ENCODE measurements around the gene LARP1.
A peak's percentile ranks its signal among the peaks of the same experiment; 100 is the strongest.
"Not testable (repeated sequence)": the region's sequence is repeated elsewhere in the genome, so short reads cannot be mapped to it uniquely, and the experiment has no call there.

Gene LARP1

DNA sequence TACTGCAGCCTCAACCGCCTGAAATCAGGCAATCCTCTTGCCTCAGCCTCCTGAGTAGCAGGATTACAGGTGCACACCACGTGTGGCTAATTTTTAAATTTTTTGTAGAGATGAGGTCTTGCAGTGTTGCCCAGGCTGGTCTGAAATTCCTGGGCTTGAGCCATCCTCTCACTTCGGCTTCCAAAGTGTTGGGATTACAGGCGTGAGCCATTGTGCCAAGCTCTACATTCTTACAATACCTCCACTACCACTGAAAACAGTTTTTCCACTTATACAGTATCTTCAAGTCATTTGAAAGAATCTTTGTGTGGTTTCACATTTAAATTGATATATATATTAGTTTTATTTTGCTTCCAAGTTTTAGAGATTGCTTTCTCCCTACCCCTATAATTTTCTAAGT is 42.6 kb downstream of the LARP1 start:
- no peak for DNase-seq

DNA sequence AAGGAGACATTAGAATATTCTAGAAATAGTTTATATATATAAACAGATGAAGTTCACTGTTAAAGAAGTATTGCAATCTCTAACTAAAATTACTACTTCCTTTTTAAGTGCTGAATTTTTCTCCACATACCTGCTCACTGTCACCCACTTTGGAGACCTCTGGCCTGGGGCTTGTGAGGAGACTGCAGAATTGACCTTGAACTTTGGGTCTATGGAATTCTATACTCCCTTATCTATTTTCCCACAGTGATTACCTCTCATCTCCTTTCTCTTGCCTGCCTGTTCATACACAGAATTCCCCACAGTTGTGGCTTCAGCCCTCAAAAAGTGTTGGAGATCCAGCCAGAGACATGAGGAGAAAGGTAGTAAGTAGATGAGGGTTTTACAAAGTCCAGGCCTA is 45.4 kb downstream of the LARP1 start:
- no peak for DNase-seq

DNA sequence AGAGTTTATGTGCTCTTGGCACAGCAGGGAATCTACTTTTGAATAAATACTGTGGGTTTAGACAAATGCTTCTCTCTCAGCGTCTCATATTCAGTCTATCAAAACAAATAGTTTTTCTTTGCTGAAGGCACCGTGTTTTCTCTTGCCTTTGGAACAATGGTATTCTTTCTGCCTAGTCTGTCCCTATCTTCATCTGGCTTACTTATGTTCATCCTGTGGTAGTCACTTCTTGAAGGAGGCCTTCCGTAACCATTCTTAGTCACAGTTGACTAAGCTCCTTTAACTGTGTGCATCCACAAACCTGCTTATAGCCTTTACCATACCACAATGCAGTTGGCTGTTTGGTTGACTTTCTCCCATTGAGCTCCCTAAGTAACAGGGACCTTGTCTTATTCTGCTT is 45.9 kb downstream of the LARP1 start:
- DNase-seq, result no peak

DNA sequence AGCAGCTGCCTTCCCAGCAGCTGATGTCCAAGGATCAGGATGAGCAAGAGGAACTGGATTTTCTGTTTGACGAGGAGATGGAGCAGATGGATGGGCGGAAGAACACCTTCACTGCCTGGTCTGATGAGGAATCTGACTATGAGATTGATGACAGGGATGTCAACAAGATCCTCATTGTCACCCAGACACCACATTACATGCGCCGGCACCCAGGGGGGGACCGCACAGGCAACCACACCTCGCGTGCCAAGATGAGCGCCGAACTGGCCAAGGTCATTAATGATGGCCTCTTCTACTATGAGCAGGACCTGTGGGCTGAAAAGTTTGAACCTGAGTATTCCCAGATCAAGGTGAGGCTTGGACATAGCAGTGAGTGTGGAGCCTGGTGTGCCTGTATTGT is 46.9 kb downstream of the LARP1 start:
- no peak for DNase-seq

DNA sequence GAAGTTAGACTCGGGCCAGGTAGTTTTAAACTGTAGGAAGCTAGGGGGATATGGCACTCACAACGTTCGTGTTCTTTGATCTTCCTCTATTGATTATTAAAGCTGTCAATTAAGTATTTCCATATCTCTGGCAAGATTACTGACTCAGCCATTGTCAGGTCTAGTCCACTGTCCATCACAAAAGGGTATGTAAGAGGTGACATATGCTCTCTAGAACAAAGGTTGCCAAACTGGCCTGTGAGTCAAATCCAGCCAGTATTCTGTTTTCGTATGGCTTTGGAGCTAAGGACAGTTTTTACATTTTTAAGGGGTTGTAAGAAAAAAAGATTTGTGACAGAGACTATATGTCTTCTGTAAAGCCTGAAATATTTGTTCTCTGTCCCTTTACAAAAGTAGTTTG is 51.0 kb downstream of the LARP1 start:
- DNase-seq, result no peak

DNA sequence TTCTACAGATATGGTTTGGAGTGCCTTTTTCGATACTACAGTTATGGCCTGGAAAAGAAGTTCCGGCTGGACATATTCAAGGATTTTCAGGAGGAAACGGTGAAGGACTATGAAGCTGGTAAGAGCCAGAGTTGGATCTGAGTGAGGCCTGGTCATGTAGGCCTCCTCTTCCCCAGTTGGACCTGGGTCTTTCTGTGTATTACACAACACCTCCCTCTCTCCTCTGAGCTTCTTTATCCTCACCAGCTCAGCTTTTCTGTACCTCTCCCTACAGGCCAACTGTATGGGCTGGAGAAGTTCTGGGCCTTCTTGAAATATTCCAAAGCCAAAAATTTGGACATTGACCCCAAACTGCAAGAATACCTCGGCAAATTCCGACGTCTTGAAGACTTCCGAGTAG is 56.1 kb downstream of the LARP1 start:
- DNase-seq, result no peak

DNA sequence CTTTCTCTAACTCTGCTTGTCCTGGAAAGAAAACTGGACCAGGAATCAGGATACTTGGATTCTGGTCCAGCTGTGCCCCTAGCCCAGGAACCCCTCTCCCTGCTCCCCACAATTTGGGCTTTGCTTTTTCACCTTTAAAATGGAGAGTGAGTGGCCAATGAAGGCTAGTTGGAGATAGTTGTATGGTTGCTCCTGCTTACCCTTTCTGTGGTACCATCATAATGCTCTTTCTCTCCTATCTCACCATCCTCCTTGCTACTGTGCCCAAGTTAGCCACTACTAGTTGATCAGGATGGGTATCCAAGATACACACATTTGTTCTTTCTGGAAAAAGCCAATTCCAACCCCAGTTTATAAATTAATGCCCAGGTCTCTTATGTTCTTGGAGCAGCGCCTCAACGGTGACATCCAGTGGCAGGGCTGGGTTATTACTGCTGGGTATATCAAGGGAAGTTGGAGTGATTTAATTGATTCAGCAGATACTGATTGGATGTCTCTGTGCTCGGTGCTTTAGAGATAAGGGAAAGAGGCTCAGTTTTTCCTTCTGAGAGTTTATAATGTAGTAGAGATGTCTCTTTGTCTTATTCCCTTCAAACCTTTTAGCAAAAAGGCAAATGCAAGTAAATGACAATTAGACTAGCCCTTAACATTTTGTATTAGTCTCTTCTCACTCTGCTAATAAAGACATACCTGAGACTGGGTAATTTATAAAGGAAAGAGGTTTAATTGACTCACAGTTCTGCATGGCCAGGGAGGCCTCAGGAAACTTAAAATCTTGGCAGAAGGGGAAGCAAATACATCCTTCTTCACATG is 56.7 kb downstream of the LARP1 start:
- peak in 1 of 2 experiments; percentile 71 for DNase-seq

DNA sequence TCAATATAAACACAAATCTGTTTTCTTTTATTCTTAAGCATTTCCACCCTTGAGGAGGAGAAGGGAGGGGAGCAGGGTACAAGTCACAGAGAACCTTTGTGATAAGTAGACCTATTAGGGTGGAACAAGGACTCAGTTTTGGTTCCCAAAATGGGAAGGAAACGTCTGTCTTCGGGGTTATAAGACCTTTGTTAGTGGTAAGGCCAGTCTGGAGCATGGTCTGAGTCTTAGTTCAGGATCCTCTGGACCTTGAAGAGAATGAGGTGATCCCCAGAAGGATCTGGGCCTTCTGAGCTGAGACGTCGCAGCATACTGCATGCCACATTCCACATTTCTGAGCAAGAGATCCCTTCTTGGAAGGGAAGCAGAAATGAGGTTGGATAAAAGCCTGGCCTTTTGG is 58.0 kb downstream of the LARP1 start:
- DNase-seq, result no peak

DNA sequence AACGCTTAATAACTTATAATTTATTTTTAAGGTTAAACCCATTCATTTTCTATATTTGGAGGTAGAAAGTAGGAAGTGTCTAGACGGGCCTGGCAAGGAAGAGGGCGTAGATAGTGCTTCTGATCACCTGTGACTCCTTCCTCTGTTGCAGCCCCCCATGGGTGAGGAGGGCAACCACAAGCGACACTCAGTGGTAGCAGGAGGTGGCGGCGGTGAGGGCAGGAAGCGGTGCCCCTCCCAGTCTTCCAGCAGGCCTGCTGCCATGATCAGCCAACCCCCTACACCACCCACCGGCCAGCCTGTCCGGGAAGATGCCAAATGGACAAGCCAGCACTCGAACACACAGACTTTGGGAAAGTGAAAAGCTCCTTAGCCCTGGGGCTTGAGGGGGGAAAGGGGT is 58.6 kb downstream of the LARP1 start:
- DNase-seq, result no peak

DNA sequence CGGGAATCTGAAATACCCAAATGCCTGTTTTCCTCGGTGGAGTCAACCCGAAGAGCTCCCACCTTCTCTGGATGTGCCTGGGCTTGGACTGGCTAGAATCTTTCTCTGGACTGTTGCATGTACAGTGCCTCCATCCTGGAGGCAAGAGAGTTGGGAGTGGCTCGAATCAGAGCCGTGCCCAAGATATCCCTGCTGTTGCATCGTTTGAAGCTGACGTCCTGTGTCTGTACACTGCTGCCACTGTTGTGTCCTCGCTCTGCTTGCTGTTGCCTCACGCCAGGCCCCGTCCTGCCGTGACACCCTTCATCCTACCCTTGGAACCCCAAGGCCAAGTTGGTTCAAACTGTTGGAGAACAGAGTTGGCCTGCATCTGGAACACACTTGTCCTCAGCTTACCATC is 59.8 kb downstream of the LARP1 start:
- no peak for DNase-seq

DNA sequence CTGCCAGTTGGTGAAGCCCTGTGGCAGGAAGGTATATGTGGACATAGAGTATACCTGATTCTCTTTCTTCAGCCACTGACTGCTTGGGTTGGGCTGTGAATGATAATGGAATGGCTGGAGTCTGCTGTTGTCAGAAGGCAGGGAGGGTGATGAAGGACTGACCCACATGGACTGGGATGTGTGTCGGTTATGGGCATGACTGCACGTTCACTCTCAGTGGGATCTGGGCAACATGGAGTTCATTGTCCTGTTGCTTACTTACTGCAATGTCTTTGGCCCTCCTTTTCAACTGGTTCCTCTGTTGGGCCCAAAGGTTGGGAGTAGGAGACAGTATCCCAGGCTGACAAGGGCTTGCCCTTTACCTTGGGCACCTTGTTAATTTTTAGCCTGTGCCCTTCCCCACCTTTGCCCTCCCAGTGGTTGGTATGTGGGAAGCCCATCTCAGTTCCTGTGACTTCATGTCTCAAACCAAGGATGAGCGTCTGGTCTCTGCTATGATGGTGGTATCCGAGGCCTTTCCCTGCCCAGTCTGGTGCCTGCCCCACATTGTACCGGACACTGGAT is 60.6 kb downstream of the LARP1 start:
- DNase-seq, result no peak

DNA sequence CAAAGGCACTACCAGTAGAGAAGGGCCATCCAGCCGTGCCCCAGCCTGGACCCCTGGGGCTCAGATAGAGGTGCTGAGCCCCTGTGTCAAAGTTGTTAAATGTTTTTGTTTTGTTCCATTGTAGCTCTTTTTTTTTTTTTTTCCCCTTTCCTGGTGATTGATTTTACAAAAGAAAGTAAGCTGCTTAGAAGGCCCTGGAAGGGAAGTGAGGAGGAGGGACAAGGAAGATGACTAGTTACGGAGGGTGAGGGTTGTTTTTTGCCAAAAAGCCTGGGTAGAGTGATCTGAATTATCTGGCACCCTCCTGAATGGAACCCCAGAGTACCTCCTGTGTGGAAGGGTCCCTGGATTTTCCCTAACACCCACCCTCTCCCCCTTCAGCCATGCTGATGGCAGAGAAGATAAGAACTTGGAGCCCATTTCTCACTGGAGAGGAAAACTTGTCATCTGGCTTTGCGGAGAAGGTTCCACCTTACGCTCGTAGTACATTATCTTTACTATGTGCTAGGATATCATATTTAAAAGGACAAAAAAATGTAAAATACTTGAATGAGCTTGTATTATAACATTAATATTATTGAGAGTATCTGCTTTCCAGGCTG is 61.8 kb downstream of the LARP1 start:
- DNase-seq, result no peak

DNA sequence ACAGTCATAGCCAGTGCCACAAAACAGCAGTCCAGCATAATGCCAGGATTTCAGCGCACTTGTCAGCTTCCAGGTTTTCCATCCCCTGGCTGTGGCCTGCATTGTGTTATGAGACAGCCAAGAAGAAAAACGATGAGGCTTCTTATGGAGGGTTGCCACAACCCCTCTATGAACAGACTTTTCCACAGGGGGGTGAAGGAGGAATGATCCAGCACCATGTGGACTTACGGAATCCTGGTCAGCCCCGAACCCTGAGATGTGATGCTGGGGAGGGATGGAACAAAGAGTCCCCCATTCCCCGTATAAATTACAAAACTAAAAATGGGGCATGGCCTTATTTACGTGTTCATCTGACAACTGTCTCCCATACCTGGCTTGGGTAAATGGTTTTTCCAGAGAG is 62.6 kb downstream of the LARP1 start:
- no peak for DNase-seq

DNA sequence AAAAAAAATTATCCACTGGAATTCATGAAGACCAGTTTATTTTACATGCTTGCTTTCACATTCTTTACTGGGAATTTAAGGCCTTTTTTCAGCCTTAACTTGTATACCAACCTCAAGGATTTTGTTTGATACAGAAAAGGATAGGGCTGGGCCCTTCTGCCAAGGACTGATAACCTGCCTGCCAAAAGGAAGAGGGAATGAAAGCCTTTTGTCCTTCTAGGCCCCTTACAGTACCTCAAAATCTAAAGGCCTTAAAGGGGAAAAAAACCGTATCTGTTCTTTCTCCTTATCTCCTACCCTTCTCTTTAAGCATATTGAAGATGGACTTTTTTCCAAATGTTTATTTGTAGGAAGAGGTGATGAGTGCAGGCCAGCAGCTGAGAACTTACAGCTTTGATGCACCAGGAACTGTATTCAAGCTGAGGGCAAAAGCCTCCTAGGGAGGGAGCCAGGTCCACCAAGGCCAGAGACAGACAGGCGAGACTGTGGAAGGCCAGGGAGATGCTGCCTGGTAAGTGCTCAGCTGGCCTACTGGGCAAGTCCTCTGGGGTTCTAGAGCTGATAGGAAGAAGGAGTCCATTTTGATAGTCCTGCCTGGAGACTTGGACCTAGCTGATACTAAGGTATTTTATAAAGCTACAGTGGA is 63.4 kb downstream of the LARP1 start:
- no peak for DNase-seq

DNA sequence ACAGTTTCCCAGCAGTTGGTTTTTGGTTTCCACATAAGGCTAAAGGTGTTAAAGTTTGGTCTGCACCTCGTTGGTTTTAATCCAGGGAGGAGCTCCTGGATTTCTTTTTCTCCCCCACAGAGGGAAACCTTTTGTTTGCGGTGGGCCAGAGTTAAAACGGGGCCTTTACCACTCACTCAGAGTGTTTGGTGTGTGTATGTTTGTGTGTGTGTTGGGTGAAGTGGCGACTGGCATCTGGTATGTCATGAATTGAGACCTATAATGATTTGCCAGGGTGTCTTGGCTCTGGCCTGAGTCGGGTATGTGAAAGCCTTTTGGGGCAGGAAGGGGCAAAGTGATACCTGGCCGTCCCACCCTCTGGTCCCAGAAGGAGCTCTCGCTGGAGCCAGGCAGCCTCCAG is 64.4 kb downstream of the LARP1 start:
- no peak for DNase-seq

DNA sequence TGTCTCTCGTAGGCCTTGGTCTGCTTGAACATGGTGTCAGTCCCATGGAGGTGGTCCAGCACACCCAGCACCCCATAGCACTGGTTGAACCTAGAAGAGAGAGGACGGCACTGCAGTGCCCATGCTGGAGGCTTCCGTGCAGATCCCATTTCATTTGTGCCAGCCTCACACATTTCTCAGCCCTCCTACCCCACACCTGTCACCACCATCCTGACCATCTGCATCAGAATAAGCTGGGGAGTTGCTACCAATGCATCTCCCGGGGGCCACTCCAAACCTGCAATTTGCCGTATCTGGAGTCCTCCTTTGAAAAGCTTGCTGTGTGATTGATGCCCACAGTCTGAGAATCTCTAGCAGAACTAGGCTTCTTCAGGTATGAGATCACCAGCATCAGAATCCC is 65.2 kb downstream of the LARP1 start:
- no peak for DNase-seq

DNA sequence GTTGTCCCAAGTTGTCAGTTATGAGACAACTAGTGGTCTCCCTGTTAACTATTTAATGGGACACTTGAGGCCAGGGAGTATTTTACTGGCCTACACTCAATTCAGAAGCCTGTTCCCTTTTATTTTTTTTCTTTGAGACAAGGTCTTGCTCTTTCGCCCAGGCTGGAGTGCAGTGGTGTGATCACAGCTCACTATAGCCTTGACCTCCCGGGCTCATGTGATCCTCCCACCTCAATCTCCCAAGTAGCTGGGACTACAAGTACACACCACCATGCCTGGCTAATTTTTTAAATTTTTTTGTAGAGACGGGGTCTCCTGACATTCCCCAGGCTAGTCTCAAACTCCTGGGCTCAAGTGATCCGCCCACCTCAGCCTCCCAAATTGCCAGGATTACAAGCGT is 67.7 kb downstream of the LARP1 start:
- not testable (repeated sequence) for DNase-seq

DNA sequence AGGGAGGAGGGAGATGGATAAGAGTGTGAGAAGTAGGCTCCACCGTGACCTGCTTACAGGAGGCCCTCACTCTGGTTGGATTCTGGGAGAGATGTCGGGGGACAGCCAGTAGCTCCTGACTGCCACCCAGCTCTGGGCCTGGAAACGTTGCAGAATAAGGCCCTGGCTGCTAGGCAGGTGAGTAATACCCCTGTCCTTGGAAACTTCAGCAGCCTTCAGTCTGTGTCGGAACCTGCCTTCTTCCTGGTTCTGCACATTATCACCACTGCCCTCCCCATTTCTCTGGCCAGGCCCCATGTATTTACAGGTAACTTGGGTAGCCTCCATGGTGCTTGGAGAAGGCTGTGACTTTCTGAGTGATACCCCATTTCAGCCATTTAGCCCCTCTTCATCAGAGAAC is 68.4 kb downstream of the LARP1 start:
- DNase-seq, result no peak

DNA sequence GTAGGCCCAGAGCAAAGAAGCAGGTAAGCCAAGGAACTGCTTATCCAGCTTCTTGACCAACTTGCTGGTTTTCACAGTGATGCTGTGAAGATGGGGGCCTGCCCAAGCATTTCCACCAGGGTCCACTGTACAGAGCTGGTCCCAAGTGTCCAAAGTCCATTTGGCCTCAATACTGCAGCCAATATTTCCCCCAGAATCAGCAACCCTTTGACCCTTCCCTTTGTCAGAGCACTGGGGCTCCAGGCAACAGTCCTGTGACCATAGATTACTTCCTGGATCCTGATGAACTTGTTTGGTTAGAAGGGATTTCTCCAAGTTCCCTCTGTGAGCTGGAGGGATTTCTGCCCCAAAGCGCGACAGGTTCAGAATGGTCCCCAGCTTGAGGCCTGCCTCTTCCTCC is 68.9 kb downstream of the LARP1 start:
- no peak for DNase-seq

DNA sequence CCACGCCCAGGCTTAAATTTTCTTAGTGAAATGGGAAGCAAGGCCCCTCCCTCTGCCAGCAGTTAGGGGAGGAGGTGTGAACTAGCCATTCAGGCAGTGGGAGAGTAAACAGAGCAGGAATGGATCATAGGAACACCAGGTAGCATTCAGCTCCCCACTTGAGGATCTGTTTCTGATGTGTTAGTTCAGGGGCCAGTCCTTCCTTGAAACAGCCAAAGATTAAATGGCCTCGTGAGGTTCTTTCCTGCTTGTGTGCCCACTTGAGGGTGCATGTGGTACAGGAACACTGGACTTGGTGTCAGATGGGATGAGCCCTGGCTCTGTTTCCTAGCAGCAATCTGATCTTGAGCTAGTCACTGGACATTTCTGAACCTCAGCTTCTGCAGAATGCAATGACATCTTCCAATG is 74.0 kb downstream of the LARP1 start:
- DNase-seq, result peak in 1 of 2 experiments; percentile 31

DNA sequence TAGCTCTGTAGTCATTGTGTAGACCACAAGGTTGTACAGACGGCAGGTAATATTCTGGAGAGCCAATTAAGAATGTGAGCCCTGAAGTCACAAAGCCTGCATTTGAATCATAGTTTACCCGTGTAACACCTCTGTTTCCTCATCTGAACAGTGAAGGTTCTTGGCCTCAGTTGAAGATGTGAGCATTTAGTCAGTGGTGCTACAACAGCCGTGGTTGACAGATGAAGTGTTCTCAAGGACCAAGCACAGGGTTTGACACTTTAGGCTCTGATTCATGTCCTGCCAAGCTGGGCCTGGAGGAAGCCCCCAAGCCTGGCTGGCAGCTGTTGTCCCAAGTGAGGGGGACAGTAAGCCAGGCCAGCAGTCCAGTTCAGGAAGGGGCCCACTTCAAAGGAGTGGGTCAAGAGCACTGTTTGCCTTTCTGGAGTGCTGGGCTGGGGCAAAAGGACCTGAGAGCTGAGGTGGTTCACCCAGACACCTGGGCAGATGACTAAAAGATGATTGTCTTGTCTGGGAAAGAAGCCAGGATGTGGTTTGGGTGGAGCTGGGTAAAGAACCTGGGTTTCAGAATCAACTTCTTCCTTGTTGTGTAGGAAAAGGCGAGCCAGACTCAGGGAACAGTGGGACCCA is 74.5 kb downstream of the LARP1 start:
- DNase-seq, result peak in 1 of 2 experiments; percentile 42

DNA sequence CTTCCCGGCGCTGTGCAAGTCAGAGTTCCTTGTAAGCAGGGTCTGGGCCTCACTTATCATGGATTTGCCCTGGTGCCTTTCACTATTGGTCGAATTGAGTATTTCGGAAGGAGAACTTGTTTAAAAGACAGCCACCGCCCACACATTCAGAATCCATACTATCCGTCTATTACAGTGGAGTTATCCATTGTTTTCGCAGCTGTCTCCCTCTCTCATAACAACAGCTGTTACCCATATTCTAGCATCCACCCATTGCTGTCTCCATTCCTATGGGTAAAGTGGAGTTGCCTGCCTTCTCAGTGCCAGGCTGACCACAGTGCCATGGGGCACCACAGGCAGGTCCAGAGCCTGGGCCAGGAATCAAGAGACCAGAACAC is 75.0 kb downstream of the LARP1 start:
- DNase-seq, result no peak

DNA sequence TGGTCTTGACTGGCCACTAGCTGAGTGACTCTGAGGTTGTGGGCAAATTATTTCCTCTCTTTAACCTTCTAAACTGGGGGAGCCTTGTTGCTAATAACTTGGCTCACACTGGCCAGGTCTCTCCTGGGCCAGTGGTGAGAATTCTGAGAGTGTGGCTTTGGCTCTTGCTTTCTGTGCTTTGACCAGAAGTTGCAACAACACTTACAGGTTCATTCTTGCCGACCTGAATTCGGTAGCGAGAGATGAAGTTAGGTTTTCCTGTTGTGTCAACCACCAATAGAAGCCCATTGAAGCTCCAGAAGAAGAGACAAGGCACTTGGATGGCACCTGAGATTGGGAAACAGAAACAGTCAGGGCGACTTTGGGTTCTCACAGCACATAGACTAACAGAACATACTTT is 75.4 kb downstream of the LARP1 start:
- no peak for DNase-seq

DNA sequence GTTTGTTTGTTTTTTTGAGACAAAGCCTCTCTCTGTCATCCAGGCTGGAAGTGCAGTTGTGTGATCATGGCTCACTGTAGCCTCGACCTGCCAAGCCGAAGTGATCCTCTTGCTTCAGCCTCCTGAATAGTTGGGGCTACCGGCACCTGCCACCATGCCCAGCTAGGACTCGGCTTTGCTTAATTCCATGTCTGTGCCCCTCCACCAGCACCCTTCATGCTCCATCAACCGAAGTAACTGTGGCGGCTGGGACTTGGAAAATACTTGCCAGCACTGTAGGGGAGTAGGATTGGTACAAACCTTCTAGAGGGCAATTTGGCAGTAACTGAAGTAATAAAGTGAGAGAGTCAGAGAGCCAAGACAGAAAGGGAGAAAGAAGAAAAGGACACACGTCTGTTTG is 76.3 kb downstream of the LARP1 start:
- DNase-seq, result no peak

All from SW 1271 (cell line).